CD4-positive, alpha-beta T cell treated with Interleukin-12 subunit alpha and Interleukin-12 subunit beta, for 1 hour (primary cell): ENCODE data around the gene PCNP.
"Not testable (repeated sequence)": the region's sequence is repeated elsewhere in the genome, so short reads cannot be mapped to it uniquely, and the experiment has no call there.

ENCODE experiments used
- DNase-seq: peaks from one replicate; pipeline ENCODE4 v3.0.0-alpha.2; 2020

The PCNP gene

GRCh38 chr3:101573449-101574387 lies at the start of gene PCNP:
Gene PCNP, plus strand, starts transcription at chr3:101574180. Its CDS starts 36 bp downstream, at chr3:101574216.
- peak; percentile 99 for DNase-seq

GRCh38 chr3:101527441-101527840 lies 46.5 kb upstream of the PCNP start:
- DNase-seq: no peak

GRCh38 chr3:101527906-101528305 lies 46.1 kb upstream of the PCNP start:
- DNase-seq: no peak

GRCh38 chr3:101529816-101530685 lies 43.9 kb upstream of the PCNP start:
- DNase-seq: no peak

GRCh38 chr3:101530686-101531047 lies 43.3 kb upstream of the PCNP start:
- DNase-seq: no peak

- DNase-seq: no peak
Observed at GRCh38 chr3:101531473-101532086, 42.4 kb upstream of the PCNP start.

GRCh38 chr3:101532783-101533602 lies 41.0 kb upstream of the PCNP start:
- DNase-seq: no peak

- DNase-seq: no peak
Observed at GRCh38 chr3:101533603-101533968, 40.4 kb upstream of the PCNP start.

GRCh38 chr3:101535221-101535620 lies 38.8 kb upstream of the PCNP start:
- no peak for DNase-seq

- no peak for DNase-seq
Observed at GRCh38 chr3:101536266-101536665, 37.7 kb upstream of the PCNP start.

- not testable (repeated sequence) for DNase-seq
Observed at GRCh38 chr3:101536955-101537354, 37.0 kb upstream of the PCNP start.

- no peak for DNase-seq
Observed at GRCh38 chr3:101542957-101543356, 31.0 kb upstream of the PCNP start.

GRCh38 chr3:101544161-101544850 lies 29.7 kb upstream of the PCNP start:
- no peak for DNase-seq

- no peak for DNase-seq
Observed at GRCh38 chr3:101548527-101549105, 25.4 kb upstream of the PCNP start.

GRCh38 chr3:101549473-101549872 lies 24.5 kb upstream of the PCNP start:
- DNase-seq: no peak

- DNase-seq: not testable (repeated sequence)
Observed at GRCh38 chr3:101551359-101552081, 22.5 kb upstream of the PCNP start.

GRCh38 chr3:101553381-101553780 lies 20.6 kb upstream of the PCNP start:
- DNase-seq: not testable (repeated sequence)

GRCh38 chr3:101556064-101556463 lies 17.9 kb upstream of the PCNP start:
- no peak for DNase-seq

- DNase-seq: peak; percentile 94
Observed at GRCh38 chr3:101561630-101562328, 12.2 kb upstream of the PCNP start, which contains the start of gene TRMT10C. Gene TRMT10C, plus strand, starts transcription at chr3:101561868. Its CDS starts 2,914 bp downstream, at chr3:101564782.
